Measurements from ENCODE around the gene MFSD6.

DNA sequence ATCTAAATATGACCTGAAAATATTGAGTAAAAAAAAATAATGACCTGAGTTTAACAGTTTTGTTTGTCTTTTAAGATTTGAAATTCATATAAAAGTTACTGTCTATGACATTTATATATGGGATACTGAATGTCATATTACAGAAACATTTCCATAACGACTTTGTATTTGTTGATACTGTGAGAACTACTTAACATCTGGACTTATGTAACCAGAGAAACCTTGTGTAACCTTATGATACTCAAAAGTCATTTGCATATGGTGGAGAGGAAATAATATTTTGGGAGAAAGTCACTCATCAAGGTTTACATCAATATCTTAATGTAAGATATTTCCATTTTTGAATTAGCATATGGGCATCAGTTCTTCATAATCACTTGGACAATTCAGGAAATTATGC is 12.6 kb downstream of the MFSD6 start:
- TF ChIP-seq TAF1 (IDR thresholded peaks at IDR 0.05; ENCODE audit: low read depth), result no peak
- TF ChIP-seq, protein P1, sequence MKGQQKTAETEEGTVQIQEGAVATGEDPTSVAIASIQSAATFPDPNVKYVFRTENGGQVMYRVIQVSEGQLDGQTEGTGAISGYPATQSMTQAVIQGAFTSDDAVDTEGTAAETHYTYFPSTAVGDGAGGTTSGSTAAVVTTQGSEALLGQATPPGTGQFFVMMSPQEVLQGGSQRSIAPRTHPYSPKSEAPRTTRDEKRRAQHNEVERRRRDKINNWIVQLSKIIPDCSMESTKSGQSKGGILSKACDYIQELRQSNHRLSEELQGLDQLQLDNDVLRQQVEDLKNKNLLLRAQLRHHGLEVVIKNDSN (IDR thresholded peaks at IDR 0.05), result no peak
- no peak for TF ChIP-seq CEBPB (IDR thresholded peaks at IDR 0.05)
- TF ChIP-seq, protein P2, sequence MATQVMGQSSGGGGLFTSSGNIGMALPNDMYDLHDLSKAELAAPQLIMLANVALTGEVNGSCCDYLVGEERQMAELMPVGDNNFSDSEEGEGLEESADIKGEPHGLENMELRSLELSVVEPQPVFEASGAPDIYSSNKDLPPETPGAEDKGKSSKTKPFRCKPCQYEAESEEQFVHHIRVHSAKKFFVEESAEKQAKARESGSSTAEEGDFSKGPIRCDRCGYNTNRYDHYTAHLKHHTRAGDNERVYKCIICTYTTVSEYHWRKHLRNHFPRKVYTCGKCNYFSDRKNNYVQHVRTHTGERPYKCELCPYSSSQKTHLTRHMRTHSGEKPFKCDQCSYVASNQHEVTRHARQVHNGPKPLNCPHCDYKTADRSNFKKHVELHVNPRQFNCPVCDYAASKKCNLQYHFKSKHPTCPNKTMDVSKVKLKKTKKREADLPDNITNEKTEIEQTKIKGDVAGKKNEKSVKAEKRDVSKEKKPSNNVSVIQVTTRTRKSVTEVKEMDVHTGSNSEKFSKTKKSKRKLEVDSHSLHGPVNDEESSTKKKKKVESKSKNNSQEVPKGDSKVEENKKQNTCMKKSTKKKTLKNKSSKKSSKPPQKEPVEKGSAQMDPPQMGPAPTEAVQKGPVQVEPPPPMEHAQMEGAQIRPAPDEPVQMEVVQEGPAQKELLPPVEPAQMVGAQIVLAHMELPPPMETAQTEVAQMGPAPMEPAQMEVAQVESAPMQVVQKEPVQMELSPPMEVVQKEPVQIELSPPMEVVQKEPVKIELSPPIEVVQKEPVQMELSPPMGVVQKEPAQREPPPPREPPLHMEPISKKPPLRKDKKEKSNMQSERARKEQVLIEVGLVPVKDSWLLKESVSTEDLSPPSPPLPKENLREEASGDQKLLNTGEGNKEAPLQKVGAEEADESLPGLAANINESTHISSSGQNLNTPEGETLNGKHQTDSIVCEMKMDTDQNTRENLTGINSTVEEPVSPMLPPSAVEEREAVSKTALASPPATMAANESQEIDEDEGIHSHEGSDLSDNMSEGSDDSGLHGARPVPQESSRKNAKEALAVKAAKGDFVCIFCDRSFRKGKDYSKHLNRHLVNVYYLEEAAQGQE (IDR thresholded peaks at IDR 0.05; ENCODE audit: low read depth), result no peak
- no peak for TF ChIP-seq TCF12 (IDR thresholded peaks at IDR 0.05; ENCODE audit: low read depth)
- no peak for TF ChIP-seq RAD21 (IDR thresholded peaks at IDR 0.05; ENCODE audit: low read depth)
- TF ChIP-seq TEAD4 (IDR thresholded peaks at IDR 0.05), result no peak
- TF ChIP-seq EP300 (IDR thresholded peaks at IDR 0.05; ENCODE audit: borderline replicate concordance), result no peak
- TF ChIP-seq YY1 (IDR thresholded peaks at IDR 0.05; ENCODE audit: low read depth), result no peak
- TF ChIP-seq, protein P3, sequence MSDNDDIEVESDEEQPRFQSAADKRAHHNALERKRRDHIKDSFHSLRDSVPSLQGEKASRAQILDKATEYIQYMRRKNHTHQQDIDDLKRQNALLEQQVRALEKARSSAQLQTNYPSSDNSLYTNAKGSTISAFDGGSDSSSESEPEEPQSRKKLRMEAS (IDR thresholded peaks at IDR 0.05), result no peak
- no peak for TF ChIP-seq NFIC (IDR thresholded peaks at IDR 0.05)
- no peak for TF ChIP-seq FOXM1 (IDR thresholded peaks at IDR 0.05; ENCODE audit: borderline replicate concordance, low read depth)

Data from Ishikawa (cell line).